Stomach (tissue), 4 donors: ENCODE measurements around the gene DENND4A.

Experiments
- CTCF ChIP-seq, 7 experiments: fragments of 450-650 bp in 4 of 7; fragments of 200-600 bp in 3 of 7; sonication (generic) in 3 of 7; IDR thresholded peaks; one replicate each; pipeline ENCODE4 v1.5.1; 2016 to 2019; ENCODE audit warnings: antibody characterized with exemption in 7 of 7, control low read depth in 2 of 7, mild to moderate bottlenecking in 1 of 7
- POLR2AphosphoS5 ChIP-seq, 3 donors: sonication (generic); formaldehyde crosslinking; IDR thresholded peaks; one replicate each; pipeline ENCODE4 v1.6.1; 2016; ENCODE audit warnings: antibody characterized with exemption in 3 of 3

- TF ChIP-seq POLR2AphosphoS5 (IDR thresholded peaks at IDR 0.05) (no peak), CTCF (IDR thresholded peaks at IDR 0.05) (no peak)
These were observed 32.7 kb downstream of the DENND4A start for GRCh38 chr15:65759441-65759840.
